HepG2 (cell line): ENCODE results near the gene CCDC91. TPM values are rescaled to one million over a fixed set of nuclear protein-coding genes. Genes with fewer than 3 reads are reported as not detected.

Experiments used
- ATAC-seq: fragments of 200-7000 bp; cut with Tn5 transposase; 3 replicates; pipeline ENCODE4 v1.9.1; 2020; ENCODE audit warnings: mild to moderate bottlenecking, moderate library complexity
- BruUV-seq: library from RNA; stranded (reverse); fragments of 400-500 nt; replicated peaks from 2 replicates; lab custom pipeline; 2021; lab: Mats Ljungman, UMichigan
- CTCF ChIA-PET: fragments of 300-600 bp; formaldehyde crosslinking; extraction: SDS; loops from one replicate; lab custom pipeline; 2021; ENCODE audit warnings: low total read pairs, inconsistent platforms, low intra/inter-chr PET ratio; lab: Yijun Ruan, JAX
- POLR2A ChIA-PET: fragments of 350-600 bp; sonication (Branson Sonifier 250); formaldehyde crosslinking; loops from one replicate; lab custom pipeline; 2020; ENCODE audit warnings: antibody characterized with exemption, inconsistent platforms; lab: Yijun Ruan, JAX
- DNase-seq: peaks from one replicate; pipeline ENCODE4 v3.0.0-alpha.2; 2015; ENCODE audit warnings: low spot score
- FAIRE-seq: peaks from 3 replicates; lab custom pipeline; 2011; peaks lifted over from hg19 to GRCh38; lab: Jason Lieb, UNC
- H2AFZ ChIP-seq: one replicate; pipeline ENCODE4 v1.6.1; 2011; ENCODE audit warnings: low read length, inconsistent platforms
- H3K27ac ChIP-seq: fragments of 300-600 bp; 3 replicates; pipeline ENCODE4 v1.8.0; 2011; ENCODE audit warnings: mixed run types, mild to moderate bottlenecking, mixed read lengths, low read length, inconsistent platforms; ENCODE audit not compliant: insufficient read depth; ENCODE audit errors: extremely low read length
- H3K27me3 ChIP-seq, 2 experiments: fragments of 200-600 bp in 1 of 2; 2 replicates in 1 of 2; 3 replicates in 1 of 2; pipeline versions ENCODE4 v1.6.0 to v1.8.0; 2011; ENCODE audit warnings: low read length in 2 of 2, mild to moderate bottlenecking in 2 of 2, moderate library complexity in 2 of 2, inconsistent platforms in 1 of 2; ENCODE audit not compliant: insufficient read depth in 2 of 2, control insufficient read depth in 1 of 2
- H3K36me3 ChIP-seq, 2 experiments: fragments of 200-600 bp in 1 of 2; replicated peaks in 1 of 2; 2 replicates in 1 of 2; 3 replicates in 1 of 2; pipeline versions ENCODE4 v1.5.1 to v1.8.0; 2011; ENCODE audit warnings: low read length in 2 of 2, inconsistent platforms in 1 of 2; ENCODE audit not compliant: insufficient read depth in 2 of 2, control insufficient read depth in 1 of 2
- H3K4me1 ChIP-seq: 2 replicates; pipeline ENCODE4 v1.5.1; 2012; ENCODE audit warnings: low read length, inconsistent platforms; ENCODE audit not compliant: insufficient read depth
- H3K4me2 ChIP-seq: 2 replicates; pipeline ENCODE4 v1.6.0; 2011; ENCODE audit warnings: low read depth, low read length, inconsistent platforms
- H3K4me3 ChIP-seq, 3 experiments: fragments of 200-600 bp in 1 of 3; sonication (generic), shearing (Covaris generic) in 1 of 3; replicated peaks in 1 of 3; 2 replicates each; pipeline ENCODE4 v1.5.1; 2011 to 2016; ENCODE audit warnings: low read length in 3 of 3, inconsistent platforms in 2 of 3, low read depth in 2 of 3, mild to moderate bottlenecking in 2 of 3, control low read depth in 1 of 3, mixed read lengths in 1 of 3; ENCODE audit not compliant: insufficient read depth in 1 of 3
- H3K79me2 ChIP-seq: one replicate; pipeline ENCODE4 v1.6.1; 2011; ENCODE audit warnings: low read length, inconsistent platforms; ENCODE audit not compliant: insufficient read depth
- H3K9ac ChIP-seq: 2 replicates; pipeline ENCODE4 v1.6.0; 2011; ENCODE audit warnings: mild to moderate bottlenecking, low read depth, low read length, inconsistent platforms; ENCODE audit not compliant: insufficient read depth
- H3K9me3 ChIP-seq: 2 replicates; pipeline ENCODE4 v1.5.1; 2012; ENCODE audit warnings: mild to moderate bottlenecking, low read length
- H4K20me1 ChIP-seq: 2 replicates; pipeline ENCODE4 v1.6.0; 2011; ENCODE audit warnings: inconsistent platforms, mild to moderate bottlenecking, low read length, moderate library complexity; ENCODE audit not compliant: insufficient read depth
- CHCHD3 ChIP-seq: sonication (generic); formaldehyde crosslinking; IDR thresholded peaks from 2 replicates; pipeline ENCODE4 v1.8.0; 2022; ENCODE audit warnings: mild to moderate bottlenecking, missing genetic modification reagents, moderate library complexity
- HNRNPUL1 ChIP-seq: fragments of 200-400 bp; formaldehyde crosslinking; IDR thresholded peaks from 2 replicates; pipeline ENCODE4 v1.6.1; 2017; ENCODE audit warnings: low read depth, mild to moderate bottlenecking, low read length, moderate library complexity
- KDM5B ChIP-seq: sonication (generic); formaldehyde crosslinking; IDR thresholded peaks from 2 replicates; pipeline ENCODE4 v1.4.0; 2020; ENCODE audit warnings: missing genetic modification reagents, mild to moderate bottlenecking, borderline replicate concordance
- KDM6A ChIP-seq: IDR thresholded peaks from 2 replicates; pipeline ENCODE4 v1.6.1; 2016; ENCODE audit warnings: low read depth
- NFE2L2 ChIP-seq: fragments of 150-350 bp; IDR thresholded peaks from 2 replicates; pipeline ENCODE4 v1.6.1; 2014; ENCODE audit warnings: low read length
- RFXAP ChIP-seq: sonication (generic); formaldehyde crosslinking; IDR thresholded peaks from 2 replicates; pipeline ENCODE4 v1.4.0; 2020; ENCODE audit warnings: missing genetic modification reagents, borderline replicate concordance
- SAP130 ChIP-seq: IDR thresholded peaks from 2 replicates; pipeline ENCODE4 v1.6.1; 2016; ENCODE audit warnings: low read depth
- TBX3 ChIP-seq: fragments of 450-650 bp; IDR thresholded peaks from 2 replicates; pipeline ENCODE4 v1.6.1; 2017; ENCODE audit warnings: antibody characterized with exemption, mild to moderate bottlenecking, inconsistent platforms, borderline replicate concordance
- TCF12 ChIP-seq, 2 experiments: fragments of 450-650 bp in 1 of 2; sonication (generic) in 1 of 2; formaldehyde crosslinking in 1 of 2; IDR thresholded peaks; 2 replicates each; pipeline versions ENCODE4 v1.6.1 to v1.8.0; 2017 to 2022; ENCODE audit warnings: antibody characterized with exemption in 1 of 2, mild to moderate bottlenecking in 1 of 2, missing genetic modification reagents in 1 of 2, moderate library complexity in 1 of 2
- TEAD3 ChIP-seq: optimal IDR thresholded peaks from 2 replicates; pipeline ENCODE3; 2016; ENCODE audit warnings: borderline replicate concordance
- WIZ ChIP-seq: sonication (generic); formaldehyde crosslinking; IDR thresholded peaks from 2 replicates; pipeline ENCODE4 v1.5.1; 2020; ENCODE audit warnings: mild to moderate bottlenecking, missing genetic modification reagents
- ZBTB3 ChIP-seq: sonication (generic); formaldehyde crosslinking; IDR thresholded peaks from 2 replicates; pipeline ENCODE4 v1.4.0; 2020; ENCODE audit warnings: low read depth, mild to moderate bottlenecking, moderate library complexity, missing genetic modification reagents, borderline replicate concordance
- ZBTB37 ChIP-seq: sonication (generic); formaldehyde crosslinking; IDR thresholded peaks from 2 replicates; pipeline ENCODE4 v1.4.0; 2020; ENCODE audit warnings: mild to moderate bottlenecking, missing genetic modification reagents
- ZFX ChIP-seq: sonication (generic); formaldehyde crosslinking; IDR thresholded peaks from 2 replicates; pipeline ENCODE4 v1.4.0; 2020; ENCODE audit warnings: mild to moderate bottlenecking, low read depth, missing genetic modification reagents, moderate library complexity
- ZMAT5 ChIP-seq: sonication (generic); formaldehyde crosslinking; IDR thresholded peaks from 2 replicates; pipeline ENCODE4 v1.5.0; 2020; ENCODE audit warnings: mild to moderate bottlenecking, low read depth, missing genetic modification reagents, borderline replicate concordance
- ZNF329 ChIP-seq: sonication (generic); formaldehyde crosslinking; IDR thresholded peaks from 2 replicates; pipeline ENCODE4 v1.9.0; 2021; ENCODE audit warnings: low read depth, mild to moderate bottlenecking, missing genetic modification reagents
- ZNF333 ChIP-seq: sonication (generic); formaldehyde crosslinking; IDR thresholded peaks from 2 replicates; pipeline ENCODE4 v1.4.0; 2020; ENCODE audit warnings: mild to moderate bottlenecking, missing genetic modification reagents, borderline replicate concordance
- ZNF703 ChIP-seq: sonication (generic); formaldehyde crosslinking; IDR thresholded peaks from 2 replicates; pipeline ENCODE4 v1.5.1; 2020; ENCODE audit warnings: missing genetic modification reagents, mild to moderate bottlenecking, moderate library complexity, borderline replicate concordance
- ZNF776 ChIP-seq: sonication (generic); formaldehyde crosslinking; IDR thresholded peaks from 2 replicates; pipeline ENCODE4 v1.4.0; 2020; ENCODE audit warnings: mild to moderate bottlenecking, missing genetic modification reagents
- WGBS: methylation state at CpG from one replicate; pipeline ENCODE4 v1.1.6; 2017; ENCODE audit warnings: low lambda C conversion rate; 5-methylcytosine and 5-hydroxymethylcytosine counted together
- in situ Hi-C: cut with HindIII; loops from 2 replicates; pipeline ENCODE4 v1.10.0; 2017; ENCODE audit warnings: low pct_unique_long_range_greater_than_20kb; ENCODE audit not compliant: extremely low pct_ligation_motif_present
- intact Hi-C: fragments of 100-400 bp; cut with micrococcal nuclease; formaldehyde crosslinking; loops from one replicate; pipeline ENCODE4 v1.10.0; 2022; ENCODE audit not compliant: unreplicated experiment
- polyA plus RNA-seq, 8 experiments: library from polyadenylated mRNA; depleted of rRNA in 3 of 8; stranded (reverse) in 7 of 8; unstranded in 1 of 8; fragments of >200 nt; fragmentation: Illumina TruSeq in 4 of 8; extraction: Trizol in 4 of 8; gene quantifications; 2 replicates each; pipeline versions ENCODE4 v1.2.1 to v1.2.3, GENCODE V29; 2011 to 2016; ENCODE audit warnings: low read depth in 4 of 8, missing spikeins in 1 of 8, mixed read lengths in 1 of 8; ENCODE audit not compliant: insufficient read depth in 1 of 8
- total RNA-seq, 5 experiments: library from RNA; depleted of rRNA; stranded (reverse); fragments of >200 nt; fragmentation: Illumina TruSeq; extraction: Trizol; gene quantifications; 2 replicates each; pipeline ENCODE4 v1.2.3, GENCODE V29; 2016; ENCODE audit warnings: low read depth in 1 of 5

CCDC91 gene
- total and polyA plus RNA-seq, 2 of the 13 experiments (the other 11 are each of a cell fraction or from before 2014, with no cell fraction given), result 9.8 to 15.8 TPM

GRCh38 chr12:28390206-28390605, 199.9 kb downstream of the CCDC91 start:
- FAIRE-seq, result no peak
- no TSS peak for BruUV-seq
- no peak for ATAC-seq
- ChIA-PET CTCF (no interaction called here), POLR2A (no interaction called here)
- H3K4me3 ChIP-seq, result no peak overlapping the region
- in situ Hi-C loops (no loop called here), intact Hi-C loops (no loop called here)
- TF ChIP-seq HNRNPUL1 (no peak), RFXAP (CRISPR knock-in tag) (no peak), KDM6A (CRISPR knock-in tag) (no peak), TCF12 (IDR thresholded peaks at IDR 0.05) (no peak), TCF12 (CRISPR knock-in tag; IDR thresholded peaks at IDR 0.05) (no peak), KDM5B (CRISPR knock-in tag) (no peak)
- no peaks in the 10 kb centered on the region for H3K4me1 ChIP-seq
- H3K36me3 ChIP-seq, result no peaks in the 10 kb centered on the region
- no peak overlapping the region for H2AFZ ChIP-seq
- no peaks in the 10 kb centered on the region for H3K27me3 ChIP-seq
- no peak overlapping the region for H3K9ac ChIP-seq
- no peak for DNase-seq
- no peaks in the 10 kb centered on the region for H3K79me2 ChIP-seq
- no peaks in the 10 kb centered on the region for H3K9me3 ChIP-seq
- no peak overlapping the region for H3K4me2 ChIP-seq
- WGBS, result 79% methylated on average over 1 of the region's 1 CpG
- no peaks in the 10 kb centered on the region for H4K20me1 ChIP-seq
- no peak overlapping the region for H3K27ac ChIP-seq

- DNase-seq (no peak), ATAC-seq (no peak), FAIRE-seq (no peak)
- in situ Hi-C loops (no loop called here), intact Hi-C loops (no loop called here)
- Histone ChIP-seq H3K4me1 (no peaks in the 10 kb centered on the region), H3K4me2 (no peak overlapping the region), H4K20me1 (no peaks in the 10 kb centered on the region), H3K27ac (no peak overlapping the region), H2AFZ (no peak overlapping the region), H3K9me3 (no peaks in the 10 kb centered on the region), H3K36me3 (no peaks in the 10 kb centered on the region), H3K9ac (no peak overlapping the region), H3K79me2 (no peaks in the 10 kb centered on the region), H3K27me3 (no peaks in the 10 kb centered on the region), H3K4me3 (no peak overlapping the region)
- ChIA-PET CTCF (no interaction called here), POLR2A (no interaction called here)
- BruUV-seq, result no TSS peak
- WGBS, result 87% methylated on average over 4 of the region's 4 CpGs
- TF ChIP-seq CHCHD3 (CRISPR knock-in tag) (no peak), ZNF703 (no peak), TEAD3 (no peak), TBX3 (no peak), ZBTB3 (CRISPR knock-in tag) (no peak), ZMAT5 (CRISPR knock-in tag) (no peak), ZFX (no peak), ZNF776 (CRISPR knock-in tag) (no peak), NFE2L2 (no peak), ZNF329 (CRISPR knock-in tag) (no peak), ZNF333 (CRISPR knock-in tag) (no peak), SAP130 (CRISPR knock-in tag) (no peak), ZBTB37 (CRISPR knock-in tag) (no peak), WIZ (CRISPR knock-in tag) (no peak)
Measured at GRCh38 chr12:28390761-28391385, 200.6 kb downstream of the CCDC91 start.
